NCI-H146 treated with DMSO at 0.1 percent for 48 hours (cell line): ENCODE data around the gene SMAD7.

Source experiments
- DNase-seq: peaks from one replicate; lab custom pipeline; 2025; ENCODE audit not compliant: unreplicated experiment; lab: John Stamatoyannopoulos, UW

The SMAD7 gene

GRCh38 chr18:48961547-48961946 is 10.8 kb upstream of the SMAD7 start:
- no peak for DNase-seq

GRCh38 chr18:48959921-48960920 is 9.5 kb upstream of the SMAD7 start:
- peak; percentile 95 for DNase-seq

- no peak for DNase-seq
Measured at GRCh38 chr18:48959551-48959920, 8.8 kb upstream of the SMAD7 start.

GRCh38 chr18:48958951-48959350 is 8.2 kb upstream of the SMAD7 start:
- no peak for DNase-seq

GRCh38 chr18:48957616-48958015 is 6.9 kb upstream of the SMAD7 start:
- no peak for DNase-seq

- DNase-seq = no peak
Measured at GRCh38 chr18:48957136-48957535, 6.4 kb upstream of the SMAD7 start.

GRCh38 chr18:48956356-48956755 is 5.6 kb upstream of the SMAD7 start:
- no peak for DNase-seq

- DNase-seq = no peak
Measured at GRCh38 chr18:48955830-48956261, 5.1 kb upstream of the SMAD7 start.

GRCh38 chr18:48954886-48955819 is 4.4 kb upstream of the SMAD7 start:
- no peak for DNase-seq

GRCh38 chr18:48953104-48953706 is 2.4 kb upstream of the SMAD7 start:
- DNase-seq = no peak

GRCh38 chr18:48952287-48953103 is 1.7 kb upstream of the SMAD7 start:
- DNase-seq = peak; percentile 90

GRCh38 chr18:48951448-48952286 is 902 bp upstream of the SMAD7 start:
- peak; percentile 90 for DNase-seq

GRCh38 chr18:48949606-48950535 is 894 bp downstream of the SMAD7 start:
- DNase-seq = peak; percentile 61

- no peak for DNase-seq
Measured at GRCh38 chr18:48949050-48949605, 1.6 kb downstream of the SMAD7 start.

- DNase-seq = peak; percentile 82
Measured at GRCh38 chr18:48948112-48949049, 2.4 kb downstream of the SMAD7 start.

- no peak for DNase-seq
Measured at GRCh38 chr18:48947560-48947959, 3.2 kb downstream of the SMAD7 start.

- no peak for DNase-seq
Measured at GRCh38 chr18:48947092-48947491, 3.7 kb downstream of the SMAD7 start.
